Esophagus squamous epithelium (tissue), 4 donors: ENCODE results near the gene KLHL8.

Experiments used
- POLR2A ChIP-seq, 4 donors: fragments of 450-650 bp; IDR thresholded peaks; one replicate each; pipeline ENCODE4 v1.6.1; 2017; ENCODE audit warnings: antibody characterized with exemption in 4 of 4, mild to moderate bottlenecking in 4 of 4, moderate library complexity in 3 of 4
- TF ChIP-seq, protein P1 (sequence below), 6 experiments: fragments of 450-650 bp in 4 of 6; fragments of 200-600 bp in 2 of 6; sonication (generic) in 2 of 6; IDR thresholded peaks; one replicate each; pipeline ENCODE4 v1.5.1; 2016 to 2019; ENCODE audit warnings: antibody characterized with exemption in 6 of 6, mild to moderate bottlenecking in 4 of 6, moderate library complexity in 4 of 6

DNA sequence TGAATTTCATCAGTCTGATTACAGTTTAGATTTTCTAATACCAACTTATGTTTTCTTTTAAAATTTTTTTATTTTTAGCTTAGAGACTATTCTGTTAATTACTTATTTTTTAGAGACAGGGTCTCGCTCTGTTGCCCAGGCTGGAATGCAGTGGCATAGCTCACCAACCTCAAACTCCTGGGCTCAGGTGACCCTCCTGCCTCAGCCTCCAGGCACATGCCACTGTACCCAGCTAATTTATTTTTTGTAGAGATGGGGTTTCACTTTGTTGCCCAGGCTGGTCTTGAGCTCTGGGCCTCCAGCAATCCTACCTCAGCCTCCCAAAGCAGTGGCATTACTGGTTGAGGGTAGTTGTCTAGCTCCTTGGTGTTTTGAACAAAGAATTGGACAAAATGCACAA, 102.0 kb downstream of the KLHL8 start:
- TF ChIP-seq, protein P1, sequence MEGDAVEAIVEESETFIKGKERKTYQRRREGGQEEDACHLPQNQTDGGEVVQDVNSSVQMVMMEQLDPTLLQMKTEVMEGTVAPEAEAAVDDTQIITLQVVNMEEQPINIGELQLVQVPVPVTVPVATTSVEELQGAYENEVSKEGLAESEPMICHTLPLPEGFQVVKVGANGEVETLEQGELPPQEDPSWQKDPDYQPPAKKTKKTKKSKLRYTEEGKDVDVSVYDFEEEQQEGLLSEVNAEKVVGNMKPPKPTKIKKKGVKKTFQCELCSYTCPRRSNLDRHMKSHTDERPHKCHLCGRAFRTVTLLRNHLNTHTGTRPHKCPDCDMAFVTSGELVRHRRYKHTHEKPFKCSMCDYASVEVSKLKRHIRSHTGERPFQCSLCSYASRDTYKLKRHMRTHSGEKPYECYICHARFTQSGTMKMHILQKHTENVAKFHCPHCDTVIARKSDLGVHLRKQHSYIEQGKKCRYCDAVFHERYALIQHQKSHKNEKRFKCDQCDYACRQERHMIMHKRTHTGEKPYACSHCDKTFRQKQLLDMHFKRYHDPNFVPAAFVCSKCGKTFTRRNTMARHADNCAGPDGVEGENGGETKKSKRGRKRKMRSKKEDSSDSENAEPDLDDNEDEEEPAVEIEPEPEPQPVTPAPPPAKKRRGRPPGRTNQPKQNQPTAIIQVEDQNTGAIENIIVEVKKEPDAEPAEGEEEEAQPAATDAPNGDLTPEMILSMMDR (IDR thresholded peaks at IDR 0.05): no peak
- no peak for TF ChIP-seq POLR2A (IDR thresholded peaks at IDR 0.05)
